Neuronal stem cell (in vitro differentiated cells): ENCODE measurements around the gene FBH1.

Source experiments
- DNase-seq: peaks from one replicate; pipeline ENCODE4 v3.0.0-alpha.2; 2013; ENCODE audit warnings: low spot score
- H2AFZ ChIP-seq: one replicate; pipeline ENCODE4 v1.6.1; 2013; ENCODE audit warnings: mild to moderate bottlenecking, low read length, inconsistent platforms
- H2AK5ac ChIP-seq: 2 replicates; pipeline ENCODE4 v1.6.1; 2013; ENCODE audit warnings: low read depth, mild to moderate bottlenecking, inconsistent platforms, low read length, moderate library complexity, mixed read lengths
- H2BK120ac ChIP-seq: 2 replicates; pipeline ENCODE4 v1.6.1; 2013; ENCODE audit warnings: low read depth, mild to moderate bottlenecking, inconsistent platforms, low read length, moderate library complexity, mixed read lengths
- H2BK12ac ChIP-seq: one replicate; pipeline ENCODE4 v1.6.1; 2013; ENCODE audit warnings: low read length, inconsistent platforms
- H2BK15ac ChIP-seq: 2 replicates; pipeline ENCODE4 v1.6.1; 2013; ENCODE audit warnings: mild to moderate bottlenecking, low read length, inconsistent platforms, mixed read lengths
- H2BK5ac ChIP-seq: one replicate; pipeline ENCODE4 v1.6.1; 2013; ENCODE audit warnings: inconsistent platforms, mild to moderate bottlenecking, low read length, moderate library complexity
- H3K14ac ChIP-seq: one replicate; pipeline ENCODE4 v1.6.1; 2013; ENCODE audit warnings: low read length, inconsistent platforms
- H3K18ac ChIP-seq: 2 replicates; pipeline ENCODE4 v1.6.1; 2013; ENCODE audit warnings: low read length, inconsistent platforms
- H3K23ac ChIP-seq: 2 replicates; pipeline ENCODE4 v1.6.1; 2013; ENCODE audit warnings: low read depth, mild to moderate bottlenecking, mixed read lengths, low read length, inconsistent platforms; ENCODE audit not compliant: poor library complexity
- H3K27ac ChIP-seq: replicated peaks from 3 replicates; pipeline ENCODE4 v1.5.1; 2013; ENCODE audit warnings: low read length, inconsistent platforms
- H3K27me3 ChIP-seq, 3 experiments: 2 replicates each; pipeline ENCODE4 v1.6.1; 2013; ENCODE audit warnings: low read length in 3 of 3, mild to moderate bottlenecking in 2 of 3, inconsistent platforms in 1 of 3, low read depth in 1 of 3, mixed read lengths in 1 of 3, moderate library complexity in 1 of 3; ENCODE audit not compliant: control insufficient read depth in 3 of 3, insufficient read depth in 3 of 3
- H3K36me3 ChIP-seq, 2 donors: replicated peaks in 1 of 2; 2 replicates each; pipeline ENCODE4 v1.6.1; 2013; ENCODE audit warnings: low read length in 2 of 2; ENCODE audit not compliant: control insufficient read depth in 2 of 2, insufficient read depth in 2 of 2
- H3K4ac ChIP-seq: 2 replicates; pipeline ENCODE4 v1.6.1; 2013; ENCODE audit warnings: inconsistent platforms, mild to moderate bottlenecking, low read length, moderate library complexity
- H3K4me1 ChIP-seq, 2 donors: 1 replicate in 1 of 2; 2 replicates in 1 of 2; pipeline ENCODE4 v1.6.1; 2013; ENCODE audit warnings: low read length in 2 of 2, low read depth in 1 of 2; ENCODE audit not compliant: control insufficient read depth in 2 of 2, insufficient read depth in 1 of 2
- H3K4me2 ChIP-seq: one replicate; pipeline ENCODE4 v1.6.1; 2013; ENCODE audit warnings: mild to moderate bottlenecking, low read length, inconsistent platforms; ENCODE audit not compliant: insufficient read depth, poor library complexity, severe bottlenecking
- H3K4me3 ChIP-seq, 2 donors: 2 replicates each; pipeline ENCODE4 v1.5.1; 2013; ENCODE audit warnings: low read length in 2 of 2, mild to moderate bottlenecking in 2 of 2, inconsistent platforms in 1 of 2, moderate library complexity in 1 of 2
- H3K79me1 ChIP-seq: one replicate; pipeline ENCODE4 v1.6.1; 2013; ENCODE audit warnings: low read depth, mild to moderate bottlenecking, inconsistent platforms, low read length, moderate library complexity
- H3K9ac ChIP-seq: one replicate; pipeline ENCODE4 v1.6.1; 2013; ENCODE audit warnings: mild to moderate bottlenecking, low read depth, low read length, inconsistent platforms; ENCODE audit not compliant: poor library complexity
- H3K9me3 ChIP-seq, 2 donors: replicated peaks in 1 of 2; 2 replicates each; pipeline versions ENCODE3 to v1.6.1; 2013; ENCODE audit warnings: low read length in 2 of 2, mild to moderate bottlenecking in 2 of 2, inconsistent platforms in 1 of 2, low read depth in 1 of 2, mixed read lengths in 1 of 2, moderate library complexity in 1 of 2; ENCODE audit not compliant: control insufficient read depth in 2 of 2, insufficient read depth in 1 of 2
- H4K8ac ChIP-seq: one replicate; pipeline ENCODE4 v1.6.1; 2013; ENCODE audit warnings: low read depth, mild to moderate bottlenecking, inconsistent platforms, low read length, moderate library complexity
- H4K91ac ChIP-seq: one replicate; pipeline ENCODE4 v1.6.1; 2013; ENCODE audit warnings: low read length, low read depth, mild to moderate bottlenecking, inconsistent platforms; ENCODE audit not compliant: poor library complexity
- WGBS, 2 donors: extraction: QIAGEN DNeasy Blood & Tissue Kit; methylation state at CpG; one replicate each; pipeline ENCODE4 v1.1.7; 2013; ENCODE audit warnings: missing lambda C conversion rate in 2 of 2, mixed read lengths in 1 of 2; ENCODE audit not compliant: insufficient read length in 2 of 2, insufficient replicate concordance in 1 of 2; ENCODE audit errors: extremely low coverage in 2 of 2; 5-methylcytosine and 5-hydroxymethylcytosine counted together

FBH1 gene

DNA sequence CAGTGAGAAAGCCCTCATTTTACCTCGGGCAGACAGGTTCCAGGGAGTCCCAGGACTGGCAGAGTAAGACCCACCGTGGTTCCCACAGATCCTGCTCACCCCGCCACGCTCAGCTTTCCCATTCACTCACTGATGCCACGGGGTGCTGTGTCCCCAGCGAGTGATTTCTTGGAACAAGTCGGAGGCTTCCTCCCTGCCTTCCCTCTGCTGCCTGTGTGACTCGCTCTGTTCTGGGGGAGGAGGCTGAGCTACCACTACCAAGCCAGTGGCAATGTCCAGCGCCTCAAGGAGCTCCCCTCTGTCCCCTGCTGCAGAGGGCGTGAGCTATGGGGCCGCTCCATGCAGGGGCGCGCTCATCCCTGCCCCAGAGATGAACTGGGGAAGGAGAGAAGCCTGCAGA lies 74.7 kb downstream of the FBH1 start:
- Histone ChIP-seq H3K18ac (peak overlapping the region; percentile 41), H3K4me1 (peaks cover 2 to 3% of the 10 kb centered on the region in 2 donors), H3K4ac (no peak overlapping the region), H3K23ac (no peak overlapping the region), H3K4me3 (no peak overlapping the region), H3K36me3 (no peaks in the 10 kb centered on the region), H2BK12ac (no peak overlapping the region), H2AK5ac (no peak overlapping the region), H3K27ac (no peak overlapping the region), H2BK15ac (no peak overlapping the region), H3K14ac (no peak overlapping the region), H2AFZ (peak overlapping the region; percentile 11), H4K8ac (no peak overlapping the region), H3K79me1 (no peaks in the 10 kb centered on the region), H2BK5ac (no peak overlapping the region), H3K9me3 (no peaks in the 10 kb centered on the region), H2BK120ac (no peak overlapping the region), H3K27me3 (peaks cover 0 to 23% (median 0%) of the 10 kb centered on the region in 3 experiments), H3K9ac (no peak overlapping the region), H3K4me2 (no peak overlapping the region), H4K91ac (no peak overlapping the region)
- no CpG with 5 or more reads among the region's 13 CpGs for WGBS, 2 donors
- DNase-seq, result no peak

- H3K4me3 ChIP-seq, result no peak overlapping the region
- no peak overlapping the region for H4K8ac ChIP-seq
- H3K79me1 ChIP-seq, result no peaks in the 10 kb centered on the region
- H3K23ac ChIP-seq, result no peak overlapping the region
- no peak overlapping the region for H3K18ac ChIP-seq
- no peak overlapping the region for H2BK15ac ChIP-seq
- no peak overlapping the region for H4K91ac ChIP-seq
- no peak for DNase-seq
- no peak overlapping the region for H3K9ac ChIP-seq
- H3K9me3 ChIP-seq, result no peaks in the 10 kb centered on the region
- H2BK5ac ChIP-seq, result no peak overlapping the region
- H3K4me2 ChIP-seq, result no peak overlapping the region
- no peaks in the 10 kb centered on the region for H3K36me3 ChIP-seq
- H2BK12ac ChIP-seq, result no peak overlapping the region
- H3K27ac ChIP-seq, result no peak overlapping the region
- no peak overlapping the region for H2AFZ ChIP-seq
- peaks cover 0 to 19% (median 0%) of the 10 kb centered on the region in 3 experiments for H3K27me3 ChIP-seq
- H3K4ac ChIP-seq, result no peak overlapping the region
- no peak overlapping the region for H3K14ac ChIP-seq
- H2AK5ac ChIP-seq, result no peak overlapping the region
- WGBS, 2 donors, result no CpG with 5 or more reads among the region's 8 CpGs
- H2BK120ac ChIP-seq, result no peak overlapping the region
- peaks cover 2 to 3% of the 10 kb centered on the region in 2 donors for H3K4me1 ChIP-seq
Observed at GRCh38 chr10:5965266-5965665, 75.2 kb downstream of the FBH1 start.

DNA sequence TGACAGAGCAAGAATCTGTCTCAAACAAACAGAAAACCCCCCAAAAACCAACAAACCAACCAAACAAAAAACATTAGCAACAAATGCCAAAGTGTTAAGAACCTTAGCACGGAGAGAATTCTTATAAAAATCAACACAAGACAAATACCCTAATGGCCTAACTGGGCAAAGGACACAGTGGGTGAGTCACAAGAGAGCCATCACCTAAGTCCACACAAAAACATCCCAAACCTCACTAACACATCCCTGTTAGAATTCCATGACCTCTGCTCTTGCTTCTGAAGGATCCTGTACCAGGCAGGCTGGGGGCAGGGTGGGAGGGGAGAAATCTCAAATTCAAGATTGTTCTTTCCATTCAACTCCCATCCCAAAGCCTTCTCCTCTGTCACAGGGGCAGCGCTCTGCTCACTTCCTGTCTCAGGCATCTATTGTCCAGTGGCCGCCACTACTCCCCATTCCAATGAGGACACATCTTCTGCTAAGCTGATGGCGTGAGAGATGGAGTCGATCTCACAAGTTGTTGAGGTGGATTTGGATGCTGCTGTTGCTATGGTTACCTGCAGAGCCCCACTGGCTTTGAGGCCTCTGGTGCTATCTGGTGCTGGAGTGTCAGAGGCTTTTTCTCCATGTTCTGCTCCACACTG lies 78.1 kb downstream of the FBH1 start:
- Histone ChIP-seq H3K27ac (no peak overlapping the region), H3K4me2 (no peak overlapping the region), H2AFZ (no peak overlapping the region), H3K4me3 (no peak overlapping the region), H4K91ac (no peak overlapping the region), H2AK5ac (no peak overlapping the region), H4K8ac (no peak overlapping the region), H2BK120ac (no peak overlapping the region), H3K14ac (no peak overlapping the region), H3K9me3 (no peaks in the 10 kb centered on the region), H2BK5ac (no peak overlapping the region), H3K36me3 (no peaks in the 10 kb centered on the region), H3K4ac (no peak overlapping the region), H3K27me3 (peaks cover 0 to 24% (median 0%) of the 10 kb centered on the region in 3 experiments), H2BK12ac (no peak overlapping the region), H3K23ac (peak overlapping the region; percentile 8), H3K9ac (no peak overlapping the region), H3K79me1 (no peaks in the 10 kb centered on the region), H2BK15ac (no peak overlapping the region), H3K4me1 (peaks cover 2 to 3% of the 10 kb centered on the region in 2 donors), H3K18ac (no peak overlapping the region)
- no CpG with 5 or more reads among the region's 5 CpGs for WGBS, 2 donors
- DNase-seq, result no peak

DNA sequence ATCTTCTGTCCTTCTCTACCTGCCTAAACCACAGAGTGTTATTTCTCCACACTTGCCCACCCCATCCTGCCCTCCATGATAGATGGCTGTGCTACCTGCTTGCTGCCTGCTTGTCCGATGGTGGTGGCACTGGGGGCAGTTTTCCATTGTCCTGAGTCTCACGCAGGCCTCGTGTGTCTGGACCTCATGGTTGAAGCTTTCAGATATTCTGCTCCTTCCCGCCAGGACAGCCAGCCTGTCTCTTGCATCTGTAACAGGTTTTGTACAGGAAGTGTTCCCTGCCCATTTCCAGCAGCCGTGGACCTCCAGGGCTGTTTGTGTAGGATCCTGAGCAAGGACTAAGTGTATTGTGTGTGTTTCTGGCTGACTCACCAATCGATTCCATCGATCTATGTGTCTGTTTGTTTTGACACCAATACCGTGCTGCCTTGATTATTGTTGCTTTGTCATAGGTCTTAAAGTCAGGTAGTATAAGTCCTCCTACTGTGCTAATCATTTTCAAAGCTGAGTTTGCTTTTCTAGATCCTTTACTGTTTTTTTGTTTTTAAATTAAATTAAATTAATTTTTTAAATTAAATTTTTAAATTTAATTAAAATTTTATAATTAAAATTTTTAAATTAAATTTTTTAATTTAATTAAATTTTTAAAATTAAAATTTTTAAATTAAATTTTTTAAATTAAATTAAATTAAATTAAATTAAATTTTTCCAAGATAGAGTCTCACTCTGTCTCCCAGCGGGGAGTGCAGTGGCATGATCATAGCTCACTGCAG lies 78.8 kb downstream of the FBH1 start:
- H3K4me1 ChIP-seq, result peaks cover 2 to 3% of the 10 kb centered on the region in 2 donors
- H2BK15ac ChIP-seq, result no peak overlapping the region
- no peak overlapping the region for H4K8ac ChIP-seq
- no peaks in the 10 kb centered on the region for H3K9me3 ChIP-seq
- H3K4me2 ChIP-seq, result no peak overlapping the region
- H3K23ac ChIP-seq, result peak overlapping the region; percentile 8
- H2BK5ac ChIP-seq, result no peak overlapping the region
- H3K14ac ChIP-seq, result no peak overlapping the region
- H2AK5ac ChIP-seq, result no peak overlapping the region
- no peak overlapping the region for H2BK12ac ChIP-seq
- no peak for DNase-seq
- H4K91ac ChIP-seq, result no peak overlapping the region
- H3K9ac ChIP-seq, result no peak overlapping the region
- peaks cover 0 to 26% (median 0%) of the 10 kb centered on the region in 3 experiments for H3K27me3 ChIP-seq
- no peak overlapping the region for H3K4ac ChIP-seq
- no peak overlapping the region for H2BK120ac ChIP-seq
- no CpG with 5 or more reads among the region's 9 CpGs for WGBS, 2 donors
- H2AFZ ChIP-seq, result no peak overlapping the region
- no peaks in the 10 kb centered on the region for H3K36me3 ChIP-seq
- H3K79me1 ChIP-seq, result no peaks in the 10 kb centered on the region
- no peak overlapping the region for H3K4me3 ChIP-seq
- no peak overlapping the region for H3K18ac ChIP-seq
- H3K27ac ChIP-seq, result no peak overlapping the region
